HL-60/S4 treated with retinoic acid at 250 ng/mL for 4 days and 3 days (cell line): ENCODE data around the gene BICD1.

Source experiments
- in situ Hi-C: fragments of 300-500 bp; cut with MboI; formaldehyde crosslinking; loops from 2 replicates; pipeline ENCODE4 v1.7.0; 2022; ENCODE audit warnings: low sequenced_read_pairs

BICD1 gene

DNA sequence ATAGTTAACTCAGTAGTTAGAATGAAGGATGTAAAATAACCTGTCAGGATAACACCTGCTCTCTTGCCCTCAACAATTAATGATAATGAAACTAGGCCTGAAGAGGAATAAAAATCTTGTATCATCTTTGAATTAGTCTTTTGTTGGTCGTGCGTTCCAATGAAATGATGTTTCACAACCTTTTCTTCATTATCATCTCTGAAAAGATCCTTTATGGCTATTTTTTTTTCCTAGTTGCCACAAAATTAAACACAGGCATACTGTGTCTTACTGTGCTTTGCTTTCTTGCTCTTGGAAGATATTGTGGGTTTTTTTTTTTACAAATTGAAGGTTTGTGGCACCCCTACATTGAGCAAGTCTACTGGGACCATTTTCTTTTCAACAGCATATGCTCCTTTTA, 128.6 kb downstream of the BICD1 start:
- in situ Hi-C loops: no loop called here

DNA sequence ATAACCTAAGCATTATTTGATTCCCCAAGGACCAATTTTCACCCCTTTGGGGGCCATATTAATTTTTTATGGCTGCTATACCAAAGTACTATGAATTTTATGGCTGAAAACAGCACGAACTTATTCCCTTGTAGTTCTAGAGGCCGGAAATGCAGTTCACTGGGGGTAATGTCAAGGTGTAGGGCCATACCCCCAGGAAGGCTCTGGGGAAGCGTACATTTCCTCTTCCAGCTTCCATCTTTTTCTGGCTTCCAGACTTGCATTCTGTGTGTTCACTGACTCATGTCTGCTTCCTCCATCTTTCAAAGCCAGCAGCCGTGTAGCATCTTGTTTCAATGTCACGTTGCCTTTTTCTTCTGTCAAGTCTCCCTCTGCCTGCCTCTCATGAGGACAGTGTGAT, 133.5 kb downstream of the BICD1 start:
- in situ Hi-C loops: no loop called here

DNA sequence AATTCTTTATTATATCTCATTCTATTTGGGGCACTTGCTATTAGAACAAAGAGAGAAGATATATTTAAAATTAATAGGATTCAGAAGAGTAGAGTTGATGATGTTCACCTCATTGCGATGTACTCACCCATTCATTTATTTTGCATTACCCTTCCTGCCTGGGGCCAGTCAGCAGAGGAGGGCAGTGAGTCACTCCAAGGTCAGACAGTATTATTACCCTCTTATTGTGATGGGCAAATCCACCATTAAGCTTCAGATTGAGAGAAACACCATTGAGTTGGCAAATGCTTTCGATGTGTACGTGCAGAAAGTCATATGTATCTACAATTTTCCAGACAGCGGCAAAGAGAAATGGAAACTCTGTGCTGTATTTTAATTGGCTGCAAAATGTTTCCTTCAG, 134.2 kb downstream of the BICD1 start:
- in situ Hi-C loops: no loop called here

- in situ Hi-C loops: no loop called here
Observed at GRCh38 chr12:32242641-32243040, 136.0 kb downstream of the BICD1 start.

GRCh38 chr12:32248441-32249140, 141.9 kb downstream of the BICD1 start:
- in situ Hi-C loops: no loop called here

DNA sequence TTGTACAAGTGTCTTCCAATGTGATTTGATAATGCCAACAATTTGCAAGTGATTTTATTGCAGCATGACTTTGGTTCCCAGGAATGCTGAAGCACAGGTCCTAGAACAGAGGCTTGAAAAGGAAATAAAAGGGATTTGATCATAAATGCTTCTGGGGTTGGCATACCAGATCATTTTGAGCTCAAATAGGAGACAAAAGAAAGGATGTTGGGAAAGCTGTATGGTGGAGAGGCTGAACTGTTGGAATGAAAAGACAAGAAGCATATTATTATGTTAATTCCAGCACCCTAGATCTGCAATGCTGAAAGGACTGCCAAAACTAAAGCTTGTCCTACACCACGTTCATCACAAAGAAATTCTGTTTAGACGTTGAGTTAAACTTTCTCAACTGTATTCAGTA, 143.1 kb downstream of the BICD1 start:
- in situ Hi-C loops: no loop called here

DNA sequence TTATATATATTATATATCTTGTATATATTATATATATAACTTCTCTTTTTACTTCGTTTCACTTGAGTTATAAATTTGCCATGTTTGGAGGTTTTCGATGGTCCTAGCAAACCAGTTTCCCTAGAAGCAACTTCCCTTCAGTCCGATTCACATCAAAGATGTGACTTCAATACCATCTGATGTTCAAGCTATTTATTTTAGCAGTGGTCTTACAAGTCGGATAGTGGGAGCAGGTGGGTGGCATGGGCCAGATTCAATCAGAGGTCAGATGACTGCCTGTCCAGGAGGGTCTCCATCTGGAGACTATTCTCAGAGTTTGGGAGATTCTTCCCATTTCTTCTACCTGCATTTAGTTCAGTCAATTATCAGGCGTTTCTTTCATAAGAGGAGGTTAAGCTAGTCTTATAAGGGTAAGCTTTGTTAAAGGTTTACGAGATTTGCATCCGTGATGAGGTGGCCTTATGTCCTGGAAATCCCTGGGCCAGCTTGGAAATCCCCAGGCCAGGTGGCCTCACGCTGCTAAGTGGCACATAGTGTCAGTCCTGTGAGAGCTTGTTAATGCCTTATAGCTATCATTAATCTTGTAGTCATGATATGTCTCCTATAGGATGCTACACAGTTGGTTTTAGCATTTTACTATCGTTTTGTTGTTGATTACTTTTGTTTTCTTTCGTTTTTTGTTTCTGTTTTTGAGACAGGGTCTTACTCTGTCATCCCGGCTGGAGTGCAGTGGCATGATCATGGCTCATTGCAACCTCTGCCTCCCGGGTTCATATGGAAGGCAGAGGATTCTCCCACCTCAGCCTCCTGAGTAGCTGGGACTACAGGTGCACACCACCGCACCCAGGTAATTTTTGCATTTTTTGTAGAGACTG, 145.8 kb downstream of the BICD1 start:
- in situ Hi-C loops: no loop called here

GRCh38 chr12:32253154-32253790, 146.6 kb downstream of the BICD1 start:
- in situ Hi-C loops: no loop called here

DNA sequence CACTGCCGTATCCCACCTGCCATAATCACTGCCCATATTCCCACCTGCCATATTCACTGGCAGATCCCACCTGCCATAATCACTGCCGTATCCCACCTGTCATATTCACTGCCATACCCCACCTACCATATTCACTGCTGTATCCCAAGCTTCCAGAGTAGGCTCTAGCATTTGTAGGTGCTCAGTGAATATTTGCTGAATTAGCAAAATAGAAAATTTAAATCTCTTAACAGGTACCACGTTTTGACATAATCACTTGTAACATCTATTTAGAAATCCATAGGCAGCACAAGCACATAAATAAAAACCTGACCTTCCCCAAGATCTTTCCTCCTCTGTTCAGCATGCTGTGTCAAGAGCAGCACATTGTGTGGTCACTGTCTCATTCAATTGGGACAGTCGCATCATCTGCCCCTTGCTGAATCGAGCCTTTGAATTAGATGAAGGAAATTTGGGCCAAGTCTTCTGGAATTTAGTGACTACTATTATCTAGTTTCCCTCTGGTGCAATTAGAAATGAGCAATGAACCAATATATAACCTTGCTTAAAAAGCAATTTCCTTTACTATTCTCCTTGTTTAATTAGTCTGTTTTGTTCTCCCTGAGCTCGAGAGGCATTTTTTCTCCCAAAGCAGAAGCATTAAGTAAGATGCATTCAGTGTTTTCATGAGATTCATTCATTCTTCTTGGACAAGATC, 147.8 kb downstream of the BICD1 start:
- in situ Hi-C loops: no loop called here

DNA sequence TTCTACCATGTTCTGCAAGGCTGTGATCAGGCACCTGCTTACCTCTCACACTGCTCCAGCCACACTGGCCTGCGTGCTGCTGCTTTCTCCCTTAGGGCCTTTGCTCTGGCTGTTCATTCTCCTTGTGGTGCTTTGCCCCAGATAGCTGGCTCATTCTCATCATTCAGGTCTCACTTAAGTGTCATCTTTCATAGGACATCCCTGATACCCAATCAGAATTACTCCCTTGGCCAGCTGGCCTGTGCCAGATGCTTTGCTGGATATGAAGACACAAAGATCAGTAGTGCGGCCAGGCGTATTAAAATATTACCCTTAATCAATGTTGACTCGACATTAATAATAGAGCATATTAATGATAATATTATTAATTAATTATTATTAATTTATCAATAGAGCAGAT, 148.9 kb downstream of the BICD1 start:
- in situ Hi-C loops: no loop called here

DNA sequence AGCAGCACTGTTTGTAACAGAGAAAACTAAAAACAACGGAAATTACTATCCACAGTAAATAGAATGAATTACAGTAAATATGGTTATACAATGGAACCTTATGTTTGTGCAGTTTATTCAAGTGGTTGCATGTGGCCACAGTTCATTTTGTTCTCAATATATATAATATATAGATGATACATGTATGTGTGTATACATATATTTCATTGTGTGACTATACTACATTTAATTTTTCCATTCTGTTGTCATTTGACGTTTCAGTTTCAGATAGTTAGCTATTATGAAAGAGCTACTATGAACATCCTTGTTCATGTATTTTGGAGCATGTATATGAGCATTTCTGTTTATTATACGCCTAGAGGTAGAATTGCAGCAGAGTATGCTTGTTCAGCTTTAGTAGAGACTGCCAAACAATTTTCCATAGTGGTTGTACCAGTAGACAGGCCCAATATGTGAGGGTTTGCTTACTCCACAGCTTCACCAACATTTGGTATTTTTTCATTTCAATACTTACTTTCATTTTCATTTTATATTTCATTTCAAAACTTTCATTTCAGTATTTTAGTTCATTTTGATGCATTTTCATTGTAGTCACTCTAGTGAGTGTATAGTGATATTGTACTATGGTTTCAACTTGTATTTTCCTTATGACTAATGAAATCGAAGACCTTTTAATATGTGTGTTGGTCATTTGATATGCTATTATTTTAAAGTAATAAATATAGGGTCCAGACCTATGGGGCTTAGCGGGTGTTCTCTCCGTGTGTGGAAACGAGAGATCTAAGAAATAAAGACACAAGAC, 151.2 kb downstream of the BICD1 start:
- in situ Hi-C loops: no loop called here

DNA sequence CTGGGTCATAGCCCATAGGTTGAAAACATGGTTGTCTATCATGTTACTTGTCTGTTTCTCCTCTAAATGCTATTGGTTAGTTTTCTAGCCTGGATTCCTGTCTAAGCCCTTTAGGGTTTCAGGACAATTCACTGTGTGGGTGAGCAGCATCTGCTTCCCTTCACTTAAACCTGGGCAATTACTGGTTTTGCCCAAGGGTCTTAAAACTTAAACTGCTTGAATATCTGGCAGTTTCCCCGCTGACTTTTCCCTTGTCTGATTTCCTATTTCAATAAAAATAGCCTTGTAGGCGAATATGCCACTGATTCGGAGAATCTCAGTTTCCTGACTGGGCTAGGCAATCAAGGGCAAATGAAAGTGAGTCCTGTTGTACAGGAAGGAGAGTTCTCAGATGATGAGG, 154.0 kb downstream of the BICD1 start:
- in situ Hi-C loops: no loop called here

DNA sequence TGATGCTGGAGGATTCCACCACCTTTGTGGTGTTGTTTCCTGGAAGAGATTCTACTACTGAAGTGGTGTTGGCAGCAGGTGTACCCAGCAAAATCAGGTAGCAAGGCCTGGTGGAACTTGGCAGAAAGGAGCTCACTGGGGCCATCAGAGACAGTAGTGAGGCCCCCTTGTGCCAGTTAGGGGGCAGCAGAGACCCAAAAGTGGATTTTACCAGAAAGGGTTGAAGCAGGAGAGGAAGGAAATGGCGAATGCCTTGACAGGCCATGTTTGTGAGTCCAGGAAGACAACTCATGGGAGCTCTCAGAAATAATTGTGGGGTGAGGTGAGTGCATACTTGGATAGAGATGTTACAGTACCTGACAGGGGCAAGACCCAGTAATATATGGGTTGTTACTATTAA, 155.0 kb downstream of the BICD1 start:
- in situ Hi-C loops: no loop called here

- in situ Hi-C loops: no loop called here
Observed at GRCh38 chr12:32264961-32265360, 158.3 kb downstream of the BICD1 start.

DNA sequence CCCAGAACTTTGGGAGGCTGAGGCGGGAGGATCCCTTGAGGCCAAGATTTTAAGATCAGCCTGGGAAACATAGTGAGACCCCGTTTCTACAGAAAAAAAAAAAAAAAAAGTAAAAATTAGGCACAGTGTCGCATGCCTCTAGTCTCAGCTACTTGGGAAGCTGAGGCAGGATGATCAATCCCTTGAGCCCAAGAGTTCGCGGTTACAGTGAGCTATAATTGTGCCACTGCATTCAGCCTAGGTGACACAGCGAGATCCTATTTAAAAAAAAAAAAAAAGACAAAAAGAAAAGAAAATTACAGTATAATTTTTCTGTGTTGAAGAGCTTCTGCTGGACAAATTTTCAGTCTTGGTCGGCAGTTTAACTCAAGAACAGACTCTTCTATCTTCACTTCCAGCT, 158.8 kb downstream of the BICD1 start:
- in situ Hi-C loops: no loop called here

GRCh38 chr12:32265951-32266350, 159.3 kb downstream of the BICD1 start:
- in situ Hi-C loops: no loop called here

DNA sequence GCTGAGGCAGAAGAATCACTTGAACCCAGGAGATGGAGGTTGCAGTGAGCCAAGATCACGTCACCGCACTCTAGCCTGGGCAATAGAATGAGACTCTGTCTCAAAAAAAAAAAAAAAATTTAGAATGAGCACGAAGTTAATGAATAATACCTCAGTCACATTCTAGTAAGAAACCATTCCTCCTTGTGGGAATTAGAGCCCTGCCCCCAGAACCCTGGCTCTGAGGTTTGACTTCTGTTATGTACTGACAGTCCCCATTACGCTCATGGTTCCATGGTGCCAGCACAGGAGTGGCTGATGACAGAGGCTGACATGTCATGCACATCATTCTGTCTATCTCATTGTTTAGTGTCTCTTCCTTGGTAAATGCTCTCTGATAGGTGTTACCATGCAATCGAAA, 160.1 kb downstream of the BICD1 start:
- in situ Hi-C loops: no loop called here

DNA sequence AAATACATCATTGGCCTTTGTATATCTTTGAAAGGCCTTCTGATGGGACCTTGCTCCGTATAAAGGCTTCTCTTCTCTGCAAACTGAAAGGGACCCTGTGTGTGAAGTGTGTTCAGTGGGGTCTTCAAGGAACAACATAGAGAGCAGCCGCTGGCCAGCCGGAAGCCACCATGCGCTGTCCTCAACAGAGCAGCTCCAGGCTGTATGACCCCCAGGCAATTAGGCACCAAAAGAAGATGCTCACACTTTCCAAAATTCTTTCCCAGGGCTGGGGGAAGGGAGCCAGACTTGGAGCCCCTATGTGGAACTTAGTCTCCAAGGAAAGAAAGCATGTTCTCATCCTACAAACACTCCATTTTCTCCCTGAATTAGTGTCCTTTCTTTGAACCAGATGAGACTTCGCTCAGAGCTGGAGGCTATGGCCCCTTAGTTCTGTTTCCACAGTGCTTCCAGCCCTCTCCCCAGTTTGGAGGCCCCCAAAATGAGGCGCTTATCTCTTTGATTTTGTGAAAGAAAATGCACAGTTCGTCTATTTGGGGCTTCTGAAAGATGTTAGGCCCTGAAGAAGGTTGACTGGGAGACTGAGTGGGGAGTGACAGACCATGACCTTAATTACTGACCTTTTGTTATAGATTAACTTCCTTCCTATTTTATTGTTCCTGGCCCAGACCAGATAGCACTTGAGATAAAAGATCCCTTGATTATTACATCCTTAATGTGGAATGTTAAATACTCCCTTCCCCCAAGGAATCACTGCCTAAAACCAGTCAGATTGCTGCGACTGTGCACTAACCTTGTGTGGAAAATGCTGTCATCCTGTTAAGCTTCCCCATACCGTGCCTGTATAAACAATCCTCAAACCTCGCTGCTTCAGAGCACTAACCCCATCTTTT, 164.4 kb downstream of the BICD1 start:
- in situ Hi-C loops: no loop called here

DNA sequence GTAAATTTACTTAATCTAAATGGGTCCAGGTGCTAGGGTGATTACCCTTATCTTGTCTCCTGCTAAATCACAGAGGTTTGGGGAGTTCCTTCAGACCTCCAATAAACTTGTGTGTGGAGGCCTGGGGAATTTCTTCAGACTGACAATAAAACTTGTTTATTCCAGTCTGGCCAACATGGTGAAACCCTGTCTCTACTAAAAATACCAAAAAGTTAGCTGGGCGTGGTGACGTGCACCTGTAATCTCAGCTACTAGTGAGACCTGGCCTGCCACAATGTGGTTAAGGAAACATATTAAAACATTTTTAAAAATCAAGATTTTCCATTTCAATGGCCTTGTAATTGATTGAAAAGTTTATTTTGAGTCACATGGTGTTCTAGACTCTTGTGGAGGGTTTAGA, 165.8 kb downstream of the BICD1 start:
- in situ Hi-C loops: no loop called here
